Measurements from ENCODE around the gene ORC3.
A peak's percentile ranks its signal among the peaks of the same experiment; 100 is the strongest.

Gene ORC3

GRCh38 chr6:87589693-87590416, at the start of gene ORC3, which contains the start of gene RARS2:
Gene ORC3, plus strand, starts transcription at chr6:87590135. Its CDS starts 34 bp downstream, at chr6:87590169.
Gene RARS2, minus strand, starts transcription at chr6:87589987. Its CDS starts 30 bp downstream, at chr6:87589957.
- DNase-seq (ENCODE audit: low spot score): peak; percentile 99

GRCh38 chr6:87540539-87540938, 49.4 kb upstream of the ORC3 start:
- no peak for DNase-seq (ENCODE audit: low spot score)

- no peak for DNase-seq (ENCODE audit: low spot score)
Observed at GRCh38 chr6:87541041-87541440, 48.9 kb upstream of the ORC3 start.

GRCh38 chr6:87541744-87542143, 48.2 kb upstream of the ORC3 start:
- DNase-seq (ENCODE audit: low spot score): no peak

- no peak for DNase-seq (ENCODE audit: low spot score)
Observed at GRCh38 chr6:87543696-87544473, 46.0 kb upstream of the ORC3 start.

- DNase-seq (ENCODE audit: low spot score): no peak
Observed at GRCh38 chr6:87544474-87544735, 45.5 kb upstream of the ORC3 start.

- DNase-seq (ENCODE audit: low spot score): no peak
Observed at GRCh38 chr6:87551799-87552198, 38.1 kb upstream of the ORC3 start.

- DNase-seq (ENCODE audit: low spot score): no peak
Observed at GRCh38 chr6:87553159-87553765, 36.7 kb upstream of the ORC3 start.

- no peak for DNase-seq (ENCODE audit: low spot score)
Observed at GRCh38 chr6:87555506-87555905, 34.4 kb upstream of the ORC3 start.

- DNase-seq (ENCODE audit: low spot score): no peak
Observed at GRCh38 chr6:87558446-87558845, 31.5 kb upstream of the ORC3 start.

GRCh38 chr6:87561017-87561416, 28.9 kb upstream of the ORC3 start:
- DNase-seq (ENCODE audit: low spot score): no peak

- no peak for DNase-seq (ENCODE audit: low spot score)
Observed at GRCh38 chr6:87572021-87572420, 17.9 kb upstream of the ORC3 start.

- DNase-seq (ENCODE audit: low spot score): no peak
Observed at GRCh38 chr6:87572883-87573282, 17.1 kb upstream of the ORC3 start.

- no peak for DNase-seq (ENCODE audit: low spot score)
Observed at GRCh38 chr6:87573307-87574024, 16.5 kb upstream of the ORC3 start.

- DNase-seq (ENCODE audit: low spot score): no peak
Observed at GRCh38 chr6:87574237-87574804, 15.6 kb upstream of the ORC3 start.

GRCh38 chr6:87575423-87575822, 14.5 kb upstream of the ORC3 start:
- DNase-seq (ENCODE audit: low spot score): no peak

- DNase-seq (ENCODE audit: low spot score): no peak
Observed at GRCh38 chr6:87583822-87584221, 6.1 kb upstream of the ORC3 start.

- no peak for DNase-seq (ENCODE audit: low spot score)
Observed at GRCh38 chr6:87586371-87587077, 3.4 kb upstream of the ORC3 start.

- peak; percentile 16 for DNase-seq (ENCODE audit: low spot score)
Observed at GRCh38 chr6:87588756-87589407, 1.1 kb upstream of the ORC3 start.

GRCh38 chr6:87590417-87590880, 514 bp downstream of the ORC3 start:
- no peak for DNase-seq (ENCODE audit: low spot score)

- no peak for DNase-seq (ENCODE audit: low spot score)
Observed at GRCh38 chr6:87590990-87591389, 1.1 kb downstream of the ORC3 start.
